Nephron progenitor cell (in vitro differentiated cells): ENCODE measurements around the gene SPDL1.

ENCODE experiments used
- DNase-seq: peaks from one replicate; pipeline ENCODE4 v3.0.0; 2021
- H3K27ac Mint-ChIP-seq: 2 replicates; pipeline ENCODE4 v1.8.0; 2021; ENCODE audit warnings: mild to moderate bottlenecking, moderate library complexity, mixed read lengths
- H3K27me3 Mint-ChIP-seq: 2 replicates; pipeline ENCODE4 v1.8.0; 2021; ENCODE audit warnings: mild to moderate bottlenecking, low read depth, mixed read lengths; ENCODE audit not compliant: poor library complexity
- H3K36me3 Mint-ChIP-seq: 2 replicates; pipeline ENCODE4 v1.8.0; 2021; ENCODE audit warnings: low read depth, mixed read lengths
- H3K4me1 Mint-ChIP-seq: 2 replicates; pipeline ENCODE4 v1.8.0; 2021; ENCODE audit warnings: mixed read lengths
- H3K4me3 Mint-ChIP-seq: 2 replicates; pipeline ENCODE4 v1.8.0; 2021; ENCODE audit warnings: mild to moderate bottlenecking, moderate library complexity, mixed read lengths
- H3K9me3 Mint-ChIP-seq: 2 replicates; pipeline ENCODE4 v1.8.0; 2021; ENCODE audit warnings: mild to moderate bottlenecking, moderate library complexity, mixed read lengths
- TF ChIP-seq, protein P1 (sequence below): fragments of 200-600 bp; sonication (generic); IDR thresholded peaks from 2 replicates; pipeline ENCODE4 v1.5.0; 2021; ENCODE audit warnings: antibody characterized with exemption

SPDL1 gene

DNA sequence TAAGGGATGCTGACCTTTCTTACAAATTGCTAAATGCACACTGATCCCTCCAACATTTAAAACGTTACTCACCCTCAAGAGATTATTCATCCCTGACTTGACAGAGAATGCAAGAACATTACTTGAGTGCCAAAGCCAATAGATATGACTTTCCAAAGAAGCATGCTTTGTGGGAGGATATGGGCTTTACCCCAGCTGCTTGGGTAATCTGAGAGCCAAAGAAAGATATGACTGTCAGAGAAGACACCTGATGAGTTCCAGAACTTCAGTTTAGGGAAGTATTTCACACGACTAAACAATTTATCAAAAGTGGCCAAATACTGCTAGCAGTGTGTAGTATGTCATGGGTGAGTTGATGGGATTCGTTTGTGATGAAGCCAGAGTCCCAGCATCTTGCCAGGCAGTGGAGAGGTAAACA lies 7.4 kb upstream of the SPDL1 start:
- H3K27ac Mint-ChIP-seq, result no peak overlapping the region

DNA sequence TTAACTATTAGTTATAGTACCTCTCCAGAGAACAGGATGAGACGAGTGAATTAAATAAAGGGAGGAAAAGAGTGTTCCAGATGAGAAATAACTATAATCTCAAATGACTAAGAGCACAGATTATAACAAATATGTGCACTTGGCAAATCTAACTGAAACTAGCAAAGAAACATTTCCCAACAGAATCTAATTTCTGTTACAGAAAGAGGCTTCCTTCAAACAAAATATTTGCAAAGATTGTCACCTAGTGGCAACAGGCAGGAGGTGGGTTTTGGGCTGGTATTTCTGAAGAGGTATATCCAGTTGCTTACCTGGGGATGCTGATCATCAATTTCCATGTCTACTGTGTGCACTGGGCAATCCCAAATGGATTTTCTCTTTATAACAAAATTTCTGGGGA lies 5.6 kb upstream of the SPDL1 start:
- TF ChIP-seq, protein P1, sequence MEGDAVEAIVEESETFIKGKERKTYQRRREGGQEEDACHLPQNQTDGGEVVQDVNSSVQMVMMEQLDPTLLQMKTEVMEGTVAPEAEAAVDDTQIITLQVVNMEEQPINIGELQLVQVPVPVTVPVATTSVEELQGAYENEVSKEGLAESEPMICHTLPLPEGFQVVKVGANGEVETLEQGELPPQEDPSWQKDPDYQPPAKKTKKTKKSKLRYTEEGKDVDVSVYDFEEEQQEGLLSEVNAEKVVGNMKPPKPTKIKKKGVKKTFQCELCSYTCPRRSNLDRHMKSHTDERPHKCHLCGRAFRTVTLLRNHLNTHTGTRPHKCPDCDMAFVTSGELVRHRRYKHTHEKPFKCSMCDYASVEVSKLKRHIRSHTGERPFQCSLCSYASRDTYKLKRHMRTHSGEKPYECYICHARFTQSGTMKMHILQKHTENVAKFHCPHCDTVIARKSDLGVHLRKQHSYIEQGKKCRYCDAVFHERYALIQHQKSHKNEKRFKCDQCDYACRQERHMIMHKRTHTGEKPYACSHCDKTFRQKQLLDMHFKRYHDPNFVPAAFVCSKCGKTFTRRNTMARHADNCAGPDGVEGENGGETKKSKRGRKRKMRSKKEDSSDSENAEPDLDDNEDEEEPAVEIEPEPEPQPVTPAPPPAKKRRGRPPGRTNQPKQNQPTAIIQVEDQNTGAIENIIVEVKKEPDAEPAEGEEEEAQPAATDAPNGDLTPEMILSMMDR, result peak; percentile 45
- Mint-ChIP-seq H3K36me3 (no peaks in the 10 kb centered on the region), H3K27ac (no peak overlapping the region), H3K27me3 (peaks cover 60% of the 10 kb centered on the region), H3K4me3 (no peak overlapping the region), H3K9me3 (no peaks in the 10 kb centered on the region), H3K4me1 (peaks cover 5% of the 10 kb centered on the region)
- no peak for DNase-seq

More for the DNA sequence above, 7.4 kb upstream of the SPDL1 start:
- no peaks in the 10 kb centered on the region for H3K36me3 Mint-ChIP-seq
- DNase-seq, result no peak
- no peaks in the 10 kb centered on the region for H3K4me1 Mint-ChIP-seq
- no peak overlapping the region for H3K4me3 Mint-ChIP-seq
- TF ChIP-seq, protein P1, result no peak
- H3K27me3 Mint-ChIP-seq, result peaks cover 70% of the 10 kb centered on the region
- H3K9me3 Mint-ChIP-seq, result no peaks in the 10 kb centered on the region

DNA sequence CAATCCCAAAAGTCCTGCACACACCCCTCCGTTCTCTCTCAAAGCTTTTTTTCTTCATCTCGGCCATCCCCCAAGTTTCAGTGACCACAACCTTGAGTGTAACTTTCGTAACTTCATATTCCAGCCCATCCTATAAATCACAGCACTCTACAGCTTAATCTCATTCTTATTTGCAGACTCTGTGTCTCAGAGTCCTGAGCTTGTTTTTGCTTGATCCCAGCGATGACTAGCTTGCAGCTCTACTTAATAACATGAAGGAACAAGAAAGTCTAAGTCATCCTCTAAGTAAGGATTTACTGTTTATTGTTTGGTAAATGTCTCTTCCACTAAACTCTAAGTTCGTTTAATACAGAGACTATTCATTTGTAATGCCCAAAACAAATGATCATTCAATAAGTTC lies 2.6 kb upstream of the SPDL1 start:
- H3K27ac Mint-ChIP-seq, result no peak overlapping the region
- no peaks in the 10 kb centered on the region for H3K9me3 Mint-ChIP-seq
- H3K27me3 Mint-ChIP-seq, result peaks cover 34% of the 10 kb centered on the region
- peaks cover 24% of the 10 kb centered on the region for H3K4me1 Mint-ChIP-seq
- no peaks in the 10 kb centered on the region for H3K36me3 Mint-ChIP-seq
- no peak for DNase-seq
- TF ChIP-seq, protein P1, result no peak
- H3K4me3 Mint-ChIP-seq, result no peak overlapping the region

DNA sequence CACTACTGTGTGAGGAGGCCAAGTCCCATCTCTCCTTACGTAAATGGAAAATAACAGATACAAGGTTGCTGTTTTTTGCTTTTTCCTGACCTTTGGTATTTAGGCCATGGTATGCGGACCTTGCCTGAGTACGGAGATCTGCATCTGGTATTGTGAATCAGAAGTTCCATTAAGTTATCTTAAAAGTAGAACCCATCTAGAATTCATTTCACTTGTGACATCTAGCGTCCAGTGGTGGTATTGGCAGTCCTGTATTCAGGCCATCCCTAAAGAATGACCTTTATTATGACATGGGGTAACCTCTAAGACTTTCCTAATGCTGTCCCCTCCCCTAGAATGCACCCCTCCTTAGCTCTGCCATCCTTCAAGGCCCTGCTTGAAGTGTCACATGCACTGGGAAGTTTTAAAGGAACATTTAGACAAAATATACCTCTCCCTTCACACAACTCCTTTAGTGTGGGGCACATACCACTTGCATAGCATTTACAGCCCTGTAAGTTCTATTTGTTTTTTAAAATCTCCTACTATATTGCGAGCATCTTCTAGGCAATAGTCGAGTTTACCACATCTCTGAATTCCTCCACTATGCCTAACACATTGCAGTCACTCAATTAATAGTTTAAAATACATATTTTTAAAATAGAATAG lies 1.9 kb upstream of the SPDL1 start:
- peaks cover 27% of the 10 kb centered on the region for H3K27me3 Mint-ChIP-seq
- peaks cover 31% of the 10 kb centered on the region for H3K4me1 Mint-ChIP-seq
- peaks cover 3% of the 10 kb centered on the region for H3K36me3 Mint-ChIP-seq
- H3K4me3 Mint-ChIP-seq, result peak overlapping the region; percentile 91
- TF ChIP-seq, protein P1, result peak; percentile 82
- H3K27ac Mint-ChIP-seq, result no peak overlapping the region
- DNase-seq, result peak; percentile 66
- H3K9me3 Mint-ChIP-seq, result no peaks in the 10 kb centered on the region

DNA sequence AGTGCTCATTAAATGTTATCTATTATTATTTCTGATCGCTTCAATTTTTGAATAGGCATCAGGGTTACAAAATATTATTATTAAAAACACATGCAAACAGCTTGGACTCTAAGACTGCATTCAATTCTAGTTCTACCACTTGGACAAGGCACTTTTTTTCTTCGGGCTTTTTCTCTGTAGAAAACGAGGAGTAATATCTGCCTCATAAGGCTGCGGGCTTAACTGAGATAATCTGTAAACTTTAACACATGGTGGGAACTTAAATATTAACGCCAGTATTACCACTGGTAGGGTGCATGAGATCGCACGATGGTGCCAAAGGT lies 511 bp upstream of the SPDL1 start:
- Mint-ChIP-seq H3K4me3 (peak overlapping the region; percentile 91), H3K27ac (no peak overlapping the region), H3K36me3 (peaks cover 9% of the 10 kb centered on the region), H3K27me3 (peaks cover 21% of the 10 kb centered on the region), H3K4me1 (peaks cover 36% of the 10 kb centered on the region), H3K9me3 (no peaks in the 10 kb centered on the region)
- TF ChIP-seq, protein P1, result no peak
- no peak for DNase-seq

DNA sequence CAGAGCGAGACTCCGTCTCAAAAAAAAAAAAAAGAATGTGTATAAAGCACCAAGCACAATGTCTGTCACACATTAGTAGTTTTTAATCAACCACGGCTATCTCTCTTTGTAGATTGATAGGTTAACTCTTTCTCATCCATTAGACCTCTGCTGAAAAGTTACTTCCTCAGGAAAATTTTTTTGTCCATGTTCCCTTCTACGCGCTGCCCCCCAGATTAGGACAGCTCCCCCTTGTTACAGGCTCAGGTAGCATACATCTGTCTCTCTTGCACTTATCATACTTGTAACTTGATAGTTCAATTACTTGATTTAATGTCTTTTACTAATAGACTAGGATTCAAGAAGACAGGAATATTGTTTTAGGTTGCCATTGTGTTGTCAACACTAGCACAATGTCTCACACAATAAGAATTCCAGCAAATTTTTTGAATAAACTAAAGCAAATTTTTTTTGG lies 1.5 kb downstream of the SPDL1 start:
- H3K27me3 Mint-ChIP-seq, result peaks cover 4% of the 10 kb centered on the region
- no peaks in the 10 kb centered on the region for H3K9me3 Mint-ChIP-seq
- TF ChIP-seq, protein P1, result no peak
- peak overlapping the region; percentile 91 for H3K4me3 Mint-ChIP-seq
- no peak for DNase-seq
- peaks cover 36% of the 10 kb centered on the region for H3K4me1 Mint-ChIP-seq
- peak overlapping the region; percentile 53 for H3K27ac Mint-ChIP-seq
- peaks cover 29% of the 10 kb centered on the region for H3K36me3 Mint-ChIP-seq
